Mesenchymal stem cell (in vitro differentiated cells and primary cell): Measurements from ENCODE around the gene CECR2.
"Not testable (repeated sequence)": the region's sequence is repeated elsewhere in the genome, so short reads cannot be mapped to it uniquely, and the experiment has no call there.

Experiments used
- DNase-seq: peaks from one replicate; pipeline ENCODE4 v3.0.0-alpha.2; 2013
- H2AFZ ChIP-seq: one replicate; pipeline ENCODE4 v1.6.1; 2013; ENCODE audit warnings: low read depth, mild to moderate bottlenecking, control low read depth, inconsistent platforms, low read length, moderate library complexity
- H2AK5ac ChIP-seq: 2 replicates; pipeline ENCODE4 v1.6.1; 2013; ENCODE audit warnings: low read length, moderate library complexity, mild to moderate bottlenecking, inconsistent platforms; ENCODE audit not compliant: severe bottlenecking
- H2BK120ac ChIP-seq: one replicate; pipeline ENCODE4 v1.6.1; 2013; ENCODE audit warnings: low read depth, mild to moderate bottlenecking, inconsistent platforms, low read length, moderate library complexity
- H2BK12ac ChIP-seq, 2 experiments: one replicate each; pipeline ENCODE4 v1.6.1; 2013; ENCODE audit warnings: inconsistent platforms in 2 of 2, low read length in 2 of 2, mild to moderate bottlenecking in 2 of 2, moderate library complexity in 2 of 2, control low read depth in 1 of 2
- H2BK15ac ChIP-seq: one replicate; pipeline ENCODE4 v1.6.1; 2013; ENCODE audit warnings: mild to moderate bottlenecking, low read depth, inconsistent platforms; ENCODE audit not compliant: poor library complexity, severe bottlenecking
- H2BK5ac ChIP-seq: 2 replicates; pipeline ENCODE4 v1.6.1; 2013; ENCODE audit warnings: low read depth, mild to moderate bottlenecking, low read length, control low read depth, inconsistent platforms; ENCODE audit not compliant: poor library complexity, severe bottlenecking
- H3K14ac ChIP-seq, 2 experiments: one replicate each; pipeline ENCODE4 v1.6.1; 2013; ENCODE audit warnings: inconsistent platforms in 2 of 2, low read length in 2 of 2, control low read depth in 1 of 2, mild to moderate bottlenecking in 1 of 2, moderate library complexity in 1 of 2
- H3K18ac ChIP-seq, 2 experiments: one replicate each; pipeline ENCODE4 v1.6.1; 2013; ENCODE audit warnings: inconsistent platforms in 2 of 2, low read length in 2 of 2, control low read depth in 1 of 2, low read depth in 1 of 2, mild to moderate bottlenecking in 1 of 2
- H3K23ac ChIP-seq, 2 experiments: one replicate each; pipeline ENCODE4 v1.6.1; 2013; ENCODE audit warnings: inconsistent platforms in 2 of 2, low read length in 2 of 2, mild to moderate bottlenecking in 2 of 2, moderate library complexity in 2 of 2, control low read depth in 1 of 2
- H3K27ac ChIP-seq: 2 replicates; pipeline ENCODE4 v1.5.1; 2013; ENCODE audit warnings: mild to moderate bottlenecking, moderate library complexity, low read length, control low read depth, inconsistent platforms; ENCODE audit not compliant: poor library complexity, severe bottlenecking
- H3K27me3 ChIP-seq, 2 experiments: 2 replicates each; pipeline versions ENCODE4 v1.6.1 to v1.7.0; 2013; ENCODE audit warnings: low read length in 2 of 2, mild to moderate bottlenecking in 2 of 2, moderate library complexity in 2 of 2, control low read depth in 1 of 2, inconsistent platforms in 1 of 2; ENCODE audit not compliant: control insufficient read depth in 1 of 2, insufficient read depth in 1 of 2
- H3K36me3 ChIP-seq, 2 experiments: 2 replicates each; pipeline versions ENCODE4 v1.6.1 to v1.7.0; 2013; ENCODE audit warnings: low read length in 2 of 2, control low read depth in 1 of 2, inconsistent platforms in 1 of 2, low read depth in 1 of 2, mild to moderate bottlenecking in 1 of 2; ENCODE audit not compliant: insufficient read depth in 2 of 2, control insufficient read depth in 1 of 2
- H3K4ac ChIP-seq, 2 experiments: one replicate each; pipeline ENCODE4 v1.6.1; 2013; ENCODE audit warnings: inconsistent platforms in 2 of 2, low read length in 2 of 2, mild to moderate bottlenecking in 2 of 2, moderate library complexity in 2 of 2, control low read depth in 1 of 2, low read depth in 1 of 2
- H3K4me1 ChIP-seq: 2 replicates; pipeline ENCODE4 v1.6.1; 2013; ENCODE audit warnings: low read depth, low read length, control low read depth; ENCODE audit not compliant: control insufficient read depth, insufficient read depth
- H3K4me2 ChIP-seq: 2 replicates; pipeline ENCODE4 v1.6.1; 2013; ENCODE audit warnings: low read length, mild to moderate bottlenecking, inconsistent platforms; ENCODE audit not compliant: poor library complexity, severe bottlenecking
- H3K4me3 ChIP-seq, 2 experiments: 2 replicates each; pipeline versions ENCODE4 v1.5.1 to v1.7.0; 2013; ENCODE audit warnings: low read length in 2 of 2, mild to moderate bottlenecking in 2 of 2, control low read depth in 1 of 2, low read depth in 1 of 2; ENCODE audit not compliant: insufficient read depth in 1 of 2
- H3K79me1 ChIP-seq: replicated peaks from 2 replicates; pipeline ENCODE4 v1.6.1; 2013; ENCODE audit warnings: mild to moderate bottlenecking, control low read depth, low read length, inconsistent platforms; ENCODE audit not compliant: poor library complexity, severe bottlenecking
- H3K9ac ChIP-seq: 2 replicates; pipeline ENCODE4 v1.7.0; 2013; ENCODE audit warnings: mild to moderate bottlenecking, low read length, moderate library complexity
- H3K9me3 ChIP-seq: 2 replicates; pipeline ENCODE4 v1.7.0; 2013; ENCODE audit warnings: mild to moderate bottlenecking, low read length; ENCODE audit not compliant: control insufficient read depth
- H4K8ac ChIP-seq: one replicate; pipeline ENCODE4 v1.6.1; 2013; ENCODE audit warnings: inconsistent platforms, mild to moderate bottlenecking, low read length, moderate library complexity
- H4K91ac ChIP-seq: one replicate; pipeline ENCODE4 v1.6.1; 2013; ENCODE audit warnings: mild to moderate bottlenecking, low read length, inconsistent platforms
- WGBS: methylation state at CpG from one replicate; pipeline ENCODE4 v1.1.7; 2013; ENCODE audit warnings: mixed read lengths; 5-methylcytosine and 5-hydroxymethylcytosine counted together

The CECR2 gene

DNA sequence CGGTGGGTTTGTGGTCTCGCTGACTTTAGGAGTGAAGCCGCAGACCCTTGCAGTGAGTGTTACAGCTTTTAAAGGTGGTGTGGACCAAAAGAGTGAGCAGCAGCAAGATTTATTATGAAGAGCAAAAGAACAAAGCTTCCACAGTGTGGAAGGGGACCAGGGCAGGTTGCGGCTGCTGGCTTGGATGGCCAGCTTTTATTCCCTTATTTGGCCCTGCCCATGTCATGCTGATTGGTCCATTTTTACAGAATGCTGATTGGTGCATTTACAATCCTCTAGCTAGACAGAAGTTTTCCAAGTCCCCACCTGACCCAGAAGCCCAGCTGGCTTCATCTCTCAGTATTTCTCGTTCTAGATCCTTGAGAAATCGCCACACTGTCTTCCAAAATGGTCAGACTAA is 58.3 kb downstream of the CECR2 start:
- not testable (repeated sequence) for H3K27ac ChIP-seq, H3K79me1 ChIP-seq, H2BK12ac ChIP-seq, H3K4me3 ChIP-seq, H3K23ac ChIP-seq, H3K9ac ChIP-seq, H2AFZ ChIP-seq, H3K36me3 ChIP-seq, H3K18ac ChIP-seq, H4K91ac ChIP-seq, H3K4me2 ChIP-seq, H4K8ac ChIP-seq, DNase-seq, H2BK120ac ChIP-seq, H3K4ac ChIP-seq, H3K14ac ChIP-seq, H3K4me1 ChIP-seq, H3K9me3 ChIP-seq, H2BK15ac ChIP-seq, H2AK5ac ChIP-seq, H2BK5ac ChIP-seq, H3K27me3 ChIP-seq
- 76% methylated on average over 6 of the region's 6 CpGs for WGBS

DNA sequence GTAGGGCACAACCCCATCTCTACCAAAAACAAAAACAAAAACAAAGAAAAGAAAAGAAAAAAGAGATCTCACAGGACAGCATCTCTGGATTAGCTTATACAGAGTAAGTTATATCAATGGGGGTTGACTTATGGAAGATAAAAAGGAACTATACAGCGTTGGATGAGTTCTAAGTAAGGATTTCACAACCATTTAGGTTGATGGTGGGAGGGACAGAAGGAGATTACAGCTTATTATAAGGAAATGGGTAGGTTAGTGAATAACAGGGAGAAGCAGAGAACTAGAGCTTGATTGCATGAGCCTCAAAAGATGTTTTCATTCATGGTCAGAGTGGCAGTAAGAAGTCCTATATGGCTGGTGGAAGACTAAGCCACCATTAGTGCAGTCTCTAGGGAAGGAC is 60.3 kb downstream of the CECR2 start:
- no peak overlapping the region for H4K8ac ChIP-seq
- H2AFZ ChIP-seq = no peak overlapping the region
- no peak overlapping the region for H2AK5ac ChIP-seq
- no peak for DNase-seq
- no peaks in the 10 kb centered on the region for H3K4me1 ChIP-seq
- no peak overlapping the region for H2BK5ac ChIP-seq
- 77% methylated on average over 1 of the region's 1 CpG for WGBS
- no peak overlapping the region for H2BK15ac ChIP-seq
- no peaks in the 10 kb centered on the region for H3K79me1 ChIP-seq
- H3K9ac ChIP-seq = no peak overlapping the region
- H3K14ac ChIP-seq = no peak overlapping the region
- no peaks in the 10 kb centered on the region for H3K36me3 ChIP-seq
- H3K27ac ChIP-seq = no peak overlapping the region
- no peak overlapping the region for H4K91ac ChIP-seq
- no peak overlapping the region for H3K4me2 ChIP-seq
- no peak overlapping the region for H3K18ac ChIP-seq
- no peak overlapping the region for H2BK12ac ChIP-seq
- no peak overlapping the region for H3K23ac ChIP-seq
- H3K4me3 ChIP-seq = no peak overlapping the region
- H3K9me3 ChIP-seq = no peaks in the 10 kb centered on the region
- H3K4ac ChIP-seq = no peak overlapping the region
- H2BK120ac ChIP-seq = no peak overlapping the region
- H3K27me3 ChIP-seq = peaks cover 3 to 4% of the 10 kb centered on the region in 2 experiments

DNA sequence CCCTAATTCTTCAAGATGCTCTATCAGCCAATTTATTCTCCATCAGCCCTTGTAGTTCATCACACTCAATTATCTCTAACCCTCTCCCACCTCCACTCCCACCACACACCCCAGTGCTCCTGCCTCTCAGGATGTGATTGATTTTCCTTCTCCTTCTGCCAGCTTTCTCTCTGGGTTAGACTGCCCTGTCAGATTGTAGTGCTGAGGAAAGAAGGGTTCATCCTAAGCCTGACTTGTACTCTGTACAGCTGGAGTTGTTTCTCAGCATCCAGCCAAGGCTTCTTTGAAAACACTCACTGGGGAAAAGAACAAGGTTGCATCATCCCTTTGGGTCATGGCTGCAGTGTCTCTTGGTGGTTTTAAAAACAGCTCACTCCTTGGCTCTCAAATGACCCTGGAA is 61.2 kb downstream of the CECR2 start:
- no peak overlapping the region for H2AFZ ChIP-seq
- no peak overlapping the region for H4K91ac ChIP-seq
- H2BK15ac ChIP-seq = no peak overlapping the region
- no peaks in the 10 kb centered on the region for H3K79me1 ChIP-seq
- no peak overlapping the region for H3K4me3 ChIP-seq
- H2BK120ac ChIP-seq = no peak overlapping the region
- H3K27me3 ChIP-seq = peaks cover under 1 to 3% of the 10 kb centered on the region in 2 experiments
- peaks cover 2% of the 10 kb centered on the region for H3K4me1 ChIP-seq
- no peak overlapping the region for H3K18ac ChIP-seq
- H2AK5ac ChIP-seq = no peak overlapping the region
- no peaks in the 10 kb centered on the region for H3K36me3 ChIP-seq
- no peak overlapping the region for H3K4me2 ChIP-seq
- no peak overlapping the region for H2BK5ac ChIP-seq
- H3K27ac ChIP-seq = no peak overlapping the region
- no peak overlapping the region for H3K4ac ChIP-seq
- no peak for DNase-seq
- no peak overlapping the region for H3K9ac ChIP-seq
- no peak overlapping the region for H2BK12ac ChIP-seq
- no peak overlapping the region for H4K8ac ChIP-seq
- no peaks in the 10 kb centered on the region for H3K9me3 ChIP-seq
- no peak overlapping the region for H3K14ac ChIP-seq
- H3K23ac ChIP-seq = no peak overlapping the region

DNA sequence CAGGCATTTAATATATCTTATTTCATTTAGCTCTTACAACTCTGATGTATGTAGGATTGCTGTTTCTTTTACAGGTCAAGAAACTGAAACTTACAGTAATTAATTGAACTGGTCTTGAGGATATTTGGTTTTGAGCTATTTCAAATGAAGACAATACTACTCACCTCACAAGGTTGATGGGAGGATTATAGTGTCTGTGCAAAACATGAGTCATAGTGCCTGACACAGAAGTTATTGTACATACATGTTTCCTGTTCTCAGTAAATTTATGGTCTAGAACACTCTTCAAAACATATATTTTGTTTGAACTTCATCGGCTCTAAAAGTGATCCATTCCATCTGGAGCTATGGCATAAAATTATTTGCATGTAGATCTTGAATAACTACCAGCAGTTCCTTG is 61.9 kb downstream of the CECR2 start:
- Histone ChIP-seq H3K9ac (no peak overlapping the region), H4K91ac (no peak overlapping the region), H3K36me3 (no peaks in the 10 kb centered on the region), H3K4me2 (no peak overlapping the region), H3K14ac (no peak overlapping the region), H3K4me1 (peaks cover 2% of the 10 kb centered on the region), H2BK15ac (no peak overlapping the region), H3K4ac (no peak overlapping the region), H3K79me1 (no peaks in the 10 kb centered on the region), H2BK120ac (no peak overlapping the region), H2AFZ (no peak overlapping the region), H3K23ac (no peak overlapping the region), H3K27ac (no peak overlapping the region), H3K4me3 (no peak overlapping the region), H3K27me3 (peaks cover 0 to 3% of the 10 kb centered on the region in 2 experiments), H2BK5ac (no peak overlapping the region), H3K18ac (no peak overlapping the region), H2AK5ac (no peak overlapping the region), H4K8ac (no peak overlapping the region), H3K9me3 (no peaks in the 10 kb centered on the region), H2BK12ac (no peak overlapping the region)
- DNase-seq = no peak
- WGBS = no CpG with 5 or more reads among the region's 1 CpG
